Stimulated activated naive B cell treated with anti-CD40 and anti-IgM and Interleukin-4, amounts not matched to agents 10 μg/mL and 1 μg/mL and 100 μg/mL, for 72 hours (primary cell): Measurements from ENCODE around the gene C7orf25.

ENCODE experiments used
- ATAC-seq, 2 donors: fragments of 150-1000 bp; cut with Tn5 transposase; replicated peaks; 2 replicates each; pipeline ENCODE4 v1.10.0; 2021; ENCODE audit warnings: moderate library complexity in 1 of 2
- DNase-seq: peaks from one replicate; pipeline ENCODE4 v3.0.0; 2021
- H3K27ac Mint-ChIP-seq: one replicate; pipeline ENCODE4 v1.8.0; 2022; ENCODE audit warnings: mild to moderate bottlenecking, mixed read lengths
- H3K27me3 Mint-ChIP-seq, 2 donors: one replicate each; pipeline ENCODE4 v1.8.0; 2022; ENCODE audit warnings: mixed read lengths in 2 of 2
- H3K36me3 Mint-ChIP-seq, 2 donors: one replicate each; pipeline ENCODE4 v1.8.0; 2022; ENCODE audit warnings: mixed read lengths in 2 of 2, mild to moderate bottlenecking in 1 of 2
- H3K4me1 Mint-ChIP-seq, 2 donors: one replicate each; pipeline ENCODE4 v1.8.0; 2022; ENCODE audit warnings: mixed read lengths in 2 of 2, mild to moderate bottlenecking in 1 of 2
- H3K4me3 Mint-ChIP-seq, 2 donors: one replicate each; pipeline ENCODE4 v1.8.0; 2022; ENCODE audit warnings: mild to moderate bottlenecking in 2 of 2, mixed read lengths in 2 of 2, moderate library complexity in 1 of 2
- H3K9me3 Mint-ChIP-seq, 2 donors: one replicate each; pipeline ENCODE4 v1.8.0; 2022; ENCODE audit warnings: mixed read lengths in 2 of 2, mild to moderate bottlenecking in 1 of 2

Gene C7orf25

GRCh38 chr7:42935861-42936260 lies 24.0 kb upstream of the C7orf25 start:
- Mint-ChIP-seq H3K27me3 (no peaks in the 10 kb centered on the region), H3K36me3 (peaks cover 21 to 32% of the 10 kb centered on the region in 2 donors), H3K4me3 (no peak overlapping the region), H3K4me1 (peaks cover 15 to 20% of the 10 kb centered on the region in 2 donors), H3K9me3 (no peaks in the 10 kb centered on the region), H3K27ac (peak overlapping the region; percentile 27)
- DNase-seq: no peak
- no peak for ATAC-seq

- no peak overlapping the region for H3K27ac Mint-ChIP-seq
- no peaks in the 10 kb centered on the region for H3K9me3 Mint-ChIP-seq
- no peak for DNase-seq
- peaks cover 17 to 30% of the 10 kb centered on the region in 2 donors for H3K4me1 Mint-ChIP-seq
- peaks cover 16 to 31% of the 10 kb centered on the region in 2 donors for H3K36me3 Mint-ChIP-seq
- no peak for ATAC-seq
- no peaks in the 10 kb centered on the region for H3K27me3 Mint-ChIP-seq
- H3K4me3 Mint-ChIP-seq: peak overlapping the region in 1 of 2 donors; percentile 65
These were observed 22.4 kb upstream of the C7orf25 start for GRCh38 chr7:42934291-42934690.

DNA sequence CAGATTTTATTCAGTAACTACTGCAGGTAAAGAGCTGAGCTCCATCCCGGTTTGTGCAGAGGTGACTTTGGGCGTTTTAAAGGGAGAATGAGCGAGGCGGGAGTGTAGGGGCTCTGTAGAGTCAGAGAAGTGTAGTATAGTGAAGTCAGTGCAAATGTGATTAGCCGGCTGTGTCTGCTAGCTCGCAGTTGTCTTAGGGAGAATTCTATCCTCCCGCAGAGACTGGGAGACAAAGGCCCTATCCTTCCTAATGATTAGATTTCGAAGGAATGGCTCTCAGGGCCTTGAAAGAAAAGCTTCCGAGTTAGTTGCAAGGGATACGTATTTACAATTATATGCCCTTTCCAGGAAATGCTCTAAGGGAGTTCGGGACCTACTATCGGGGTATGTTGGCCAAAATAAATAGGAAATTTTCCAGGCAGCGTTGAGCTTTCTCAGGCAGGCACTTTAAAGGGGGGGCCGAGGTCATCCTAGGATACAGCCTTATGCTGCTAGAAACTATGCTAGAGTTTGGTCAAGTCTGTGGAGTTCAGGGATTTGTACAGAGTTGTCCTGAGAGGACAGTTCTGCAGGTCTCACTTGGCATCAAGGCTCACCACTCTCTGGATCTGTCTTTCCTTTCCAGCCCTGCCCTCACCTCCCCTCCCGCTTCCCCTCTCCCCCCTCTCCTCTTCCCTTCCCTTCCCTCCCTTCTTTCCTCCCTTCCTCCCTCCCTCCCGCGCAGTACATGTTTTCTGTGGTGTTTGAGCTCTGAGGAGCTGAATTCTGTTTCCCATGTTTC lies 21.1 kb upstream of the C7orf25 start:
- Mint-ChIP-seq H3K27ac (peak overlapping the region; percentile 97), H3K36me3 (peaks cover 16 to 28% of the 10 kb centered on the region in 2 donors), H3K9me3 (no peaks in the 10 kb centered on the region), H3K4me3 (peak overlapping the region; percentile 94 to 99), H3K27me3 (no peaks in the 10 kb centered on the region), H3K4me1 (peaks cover 23 to 40% of the 10 kb centered on the region in 2 donors)
- DNase-seq: no peak
- peak in 1 of 2 donors; percentile 23 for ATAC-seq

DNA sequence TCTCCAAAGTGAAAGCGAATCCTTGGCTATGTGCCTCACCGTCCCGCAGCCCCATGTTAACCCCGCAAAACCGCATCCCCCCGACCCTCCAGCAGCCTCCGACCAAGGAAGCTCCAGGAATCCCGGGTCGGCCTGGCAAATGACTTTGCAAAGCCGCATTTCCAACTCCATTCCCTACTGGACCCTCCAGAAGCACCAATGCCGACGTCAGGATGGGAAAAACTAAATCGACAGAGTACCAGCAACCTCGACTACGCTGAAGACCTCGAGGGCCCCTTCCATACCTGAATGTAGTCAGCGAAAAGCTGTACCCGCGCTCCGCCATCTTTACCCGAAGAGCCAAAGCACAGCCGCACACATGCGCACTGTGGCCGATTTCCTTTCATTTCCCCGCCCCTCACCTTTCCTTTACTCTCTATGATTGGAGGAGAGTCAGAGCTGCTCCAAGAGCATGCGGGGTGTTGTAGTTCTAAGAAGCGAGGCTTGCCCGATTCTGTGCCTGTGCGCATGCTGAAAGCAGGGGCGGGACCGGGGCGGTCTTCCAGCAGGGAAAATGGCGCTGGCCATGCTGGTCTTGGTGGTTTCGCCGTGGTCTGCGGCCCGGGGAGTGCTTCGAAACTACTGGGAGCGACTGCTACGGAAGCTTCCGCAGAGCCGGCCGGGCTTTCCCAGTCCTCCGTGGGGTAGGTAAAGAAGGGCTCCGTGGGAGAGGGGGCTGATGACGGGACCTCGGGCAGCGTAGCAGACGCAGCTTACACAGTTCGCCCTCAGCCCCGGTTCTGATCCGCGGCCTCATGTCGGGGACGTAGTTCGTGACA lies 20.2 kb upstream of the C7orf25 start, which contains the start of the genes MRPL32 and PSMA2:
Gene MRPL32, plus strand, starts transcription at position 543 of the 818 bp plus-strand sequence. Its CDS starts 11 bp downstream, at position 554.
Gene PSMA2, minus strand, starts transcription at position 341 of the 818 bp plus-strand sequence. Its CDS starts 16 bp downstream, at position 325.
- Mint-ChIP-seq H3K27me3 (no peaks in the 10 kb centered on the region), H3K4me1 (peaks cover 24 to 37% of the 10 kb centered on the region in 2 donors), H3K36me3 (peaks cover 13 to 24% of the 10 kb centered on the region in 2 donors), H3K9me3 (no peaks in the 10 kb centered on the region), H3K4me3 (peak within 1 kb of the TSS; percentile 94 to 99), H3K27ac (peak within 1 kb of the TSS; percentile 97)
- peak; percentile 100 for ATAC-seq
- peak; percentile 94 for DNase-seq

- DNase-seq: no peak
- Mint-ChIP-seq H3K36me3 (peaks cover 12 to 22% of the 10 kb centered on the region in 2 donors), H3K9me3 (no peaks in the 10 kb centered on the region), H3K4me1 (peaks cover 24 to 35% of the 10 kb centered on the region in 2 donors), H3K27ac (peak overlapping the region; percentile 97), H3K27me3 (no peaks in the 10 kb centered on the region), H3K4me3 (peak overlapping the region; percentile 94 to 99)
- ATAC-seq: no peak
These were observed 19.6 kb upstream of the C7orf25 start for GRCh38 chr7:42931447-42931833.

DNA sequence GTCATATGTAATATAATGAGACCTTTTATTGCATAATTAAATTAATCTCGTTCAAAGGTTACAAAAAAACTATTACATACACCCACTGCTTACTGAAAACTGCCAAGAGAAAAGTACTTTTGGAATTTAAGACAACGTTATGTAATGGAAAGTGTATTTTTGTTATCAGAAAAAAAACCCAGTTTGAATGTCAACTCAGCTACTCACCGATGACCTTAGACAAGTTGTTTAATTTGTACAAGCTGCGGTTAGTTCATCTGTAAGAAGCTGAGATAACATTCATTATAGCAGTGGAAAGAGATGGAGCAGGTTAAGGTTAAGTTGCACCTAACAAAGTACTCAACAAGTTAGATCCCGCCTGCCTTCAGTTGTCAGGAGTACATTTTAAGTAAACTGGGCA lies 19.0 kb upstream of the C7orf25 start:
- peaks cover 22 to 35% of the 10 kb centered on the region in 2 donors for H3K4me1 Mint-ChIP-seq
- DNase-seq (no peak), ATAC-seq (no peak)
- H3K27ac Mint-ChIP-seq: peak overlapping the region; percentile 97
- H3K27me3 Mint-ChIP-seq: no peaks in the 10 kb centered on the region
- H3K9me3 Mint-ChIP-seq: no peaks in the 10 kb centered on the region
- H3K4me3 Mint-ChIP-seq: peak overlapping the region; percentile 94 to 99
- peaks cover 8 to 18% of the 10 kb centered on the region in 2 donors for H3K36me3 Mint-ChIP-seq

DNA sequence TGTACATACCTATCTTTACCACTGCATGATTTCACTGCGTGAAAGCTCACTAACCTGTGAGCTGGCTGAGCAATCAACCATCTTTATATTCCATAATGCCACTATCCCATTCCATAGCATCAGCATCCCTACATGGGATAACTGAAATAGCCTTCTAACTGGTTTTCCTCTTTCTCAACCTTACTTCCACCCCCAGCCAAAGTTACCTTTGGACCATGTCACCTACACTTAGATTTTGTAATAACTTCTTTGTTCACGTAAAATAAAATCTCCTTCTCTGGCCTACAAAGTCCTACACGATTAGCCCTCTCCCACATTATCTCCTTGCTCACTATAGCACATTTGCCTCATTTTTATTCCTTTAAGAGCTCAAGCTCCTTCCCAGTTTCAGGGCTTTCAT lies 17.6 kb upstream of the C7orf25 start:
- Mint-ChIP-seq H3K27ac (peak overlapping the region; percentile 27), H3K36me3 (peaks cover 14 to 23% of the 10 kb centered on the region in 2 donors), H3K4me1 (peaks cover 31 to 43% of the 10 kb centered on the region in 2 donors), H3K9me3 (no peaks in the 10 kb centered on the region), H3K4me3 (peak overlapping the region in 1 of 2 donors; percentile 49), H3K27me3 (no peaks in the 10 kb centered on the region)
- DNase-seq (no peak), ATAC-seq (no peak)

DNA sequence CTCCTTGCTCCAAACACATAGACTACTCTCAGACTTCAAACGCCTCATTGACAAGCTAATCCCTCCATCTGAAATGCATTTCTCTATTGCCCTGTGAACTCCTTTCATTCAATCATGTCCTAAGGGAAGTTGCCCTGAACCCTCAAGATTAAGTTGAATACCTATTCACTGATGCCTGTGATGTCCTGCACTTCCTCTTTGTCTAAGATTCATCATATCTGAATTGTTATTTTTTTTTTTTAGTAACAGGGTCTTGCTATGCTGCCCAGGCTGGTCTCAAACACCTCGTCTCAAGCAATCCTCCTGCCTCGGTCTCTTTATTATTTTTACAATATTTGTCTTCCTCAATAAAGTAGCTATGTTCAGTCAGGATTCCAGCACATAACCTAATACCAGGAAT lies 16.9 kb upstream of the C7orf25 start:
- no peak overlapping the region for H3K4me3 Mint-ChIP-seq
- peaks cover 14 to 25% of the 10 kb centered on the region in 2 donors for H3K36me3 Mint-ChIP-seq
- DNase-seq: no peak
- peak overlapping the region; percentile 68 for H3K27ac Mint-ChIP-seq
- no peaks in the 10 kb centered on the region for H3K9me3 Mint-ChIP-seq
- no peaks in the 10 kb centered on the region for H3K27me3 Mint-ChIP-seq
- peaks cover 27 to 39% of the 10 kb centered on the region in 2 donors for H3K4me1 Mint-ChIP-seq
- ATAC-seq: no peak

DNA sequence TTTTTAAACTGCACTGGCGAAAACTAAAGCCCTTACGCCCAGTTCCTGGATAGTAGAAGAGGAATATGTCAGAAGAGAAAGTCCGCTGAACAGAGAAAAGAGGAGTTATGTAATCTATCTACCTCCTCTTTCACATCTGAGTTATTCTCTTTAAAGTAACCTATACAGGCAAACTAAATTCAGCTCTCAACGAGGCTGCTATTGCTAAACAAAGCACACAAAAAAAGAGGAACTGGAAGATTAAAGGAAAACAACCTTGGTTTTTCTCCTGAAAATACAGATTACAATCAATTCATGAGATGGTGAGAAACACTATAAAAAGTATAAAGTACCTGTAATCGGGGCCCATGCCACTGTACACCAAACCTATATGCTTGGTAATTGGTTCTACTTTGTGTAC lies 14.3 kb upstream of the C7orf25 start:
- Mint-ChIP-seq H3K9me3 (no peaks in the 10 kb centered on the region), H3K36me3 (peaks cover 18 to 32% of the 10 kb centered on the region in 2 donors), H3K27ac (no peak overlapping the region), H3K4me1 (peaks cover 26 to 34% of the 10 kb centered on the region in 2 donors), H3K4me3 (no peak overlapping the region), H3K27me3 (no peaks in the 10 kb centered on the region)
- no peak for DNase-seq
- ATAC-seq: no peak

DNA sequence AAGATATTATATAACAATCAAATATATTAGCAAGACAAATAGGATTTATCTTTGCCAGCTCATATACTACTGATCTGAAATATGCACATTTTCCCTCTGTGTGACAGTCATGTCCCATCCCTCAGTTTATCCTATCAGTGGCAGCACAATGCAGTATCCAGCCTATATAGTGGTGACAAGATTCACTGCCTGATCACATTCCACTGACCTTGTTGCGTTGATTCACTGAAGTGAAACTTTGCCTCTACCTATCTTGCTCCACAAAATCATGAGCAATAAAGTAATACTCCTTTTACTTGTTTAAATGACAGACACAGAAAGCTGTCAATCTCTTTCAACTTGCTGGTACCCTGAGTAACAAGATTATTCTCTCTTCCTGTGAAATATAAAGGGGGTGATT lies 13.8 kb upstream of the C7orf25 start:
- Mint-ChIP-seq H3K4me3 (no peak overlapping the region), H3K36me3 (peaks cover 21 to 36% of the 10 kb centered on the region in 2 donors), H3K4me1 (peaks cover 26 to 28% of the 10 kb centered on the region in 2 donors), H3K27ac (peak overlapping the region; percentile 42), H3K27me3 (no peaks in the 10 kb centered on the region), H3K9me3 (no peaks in the 10 kb centered on the region)
- ATAC-seq (no peak), DNase-seq (no peak)

GRCh38 chr7:42924223-42924838 lies 12.5 kb upstream of the C7orf25 start:
- no peak for DNase-seq
- Mint-ChIP-seq H3K4me3 (no peak overlapping the region), H3K9me3 (no peaks in the 10 kb centered on the region), H3K4me1 (peaks cover 20 to 21% of the 10 kb centered on the region in 2 donors), H3K36me3 (peaks cover 31 to 38% of the 10 kb centered on the region in 2 donors), H3K27me3 (no peaks in the 10 kb centered on the region), H3K27ac (peak overlapping the region; percentile 34)
- ATAC-seq: peak; percentile 23 to 38

DNA sequence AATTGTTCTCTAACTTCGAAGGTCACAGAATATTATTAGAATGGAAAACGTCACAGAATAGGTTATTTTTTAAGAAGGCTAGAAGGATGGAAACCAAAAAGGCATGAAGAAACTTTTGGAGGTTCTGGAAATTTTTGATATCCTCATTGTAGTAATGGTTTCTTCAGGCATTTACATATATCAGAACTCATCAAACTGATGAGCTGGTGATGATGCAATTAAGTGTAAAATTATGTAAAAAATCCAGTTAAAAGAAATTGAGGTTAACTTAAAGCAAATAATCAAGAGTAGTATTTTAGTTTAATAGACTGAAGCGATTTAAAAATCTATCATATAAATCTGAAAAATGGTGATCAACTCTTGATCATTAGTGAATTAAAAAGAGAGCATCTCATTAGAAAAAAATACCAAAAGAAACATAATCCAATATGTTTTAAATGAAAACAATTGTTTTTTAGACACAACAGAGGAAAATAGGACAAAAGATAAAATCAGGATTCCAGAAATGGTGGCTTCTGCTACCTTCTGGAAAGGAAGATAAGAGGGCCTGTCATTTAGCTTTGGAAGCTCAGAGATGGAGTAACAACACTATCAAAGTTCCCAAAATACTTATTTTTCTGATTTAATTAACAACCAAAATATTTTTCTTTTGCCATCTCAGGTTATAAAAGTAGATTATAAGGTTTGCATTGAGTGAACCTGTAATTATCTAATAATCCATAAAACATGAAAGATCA lies 10.3 kb upstream of the C7orf25 start:
- no peak for ATAC-seq

DNA sequence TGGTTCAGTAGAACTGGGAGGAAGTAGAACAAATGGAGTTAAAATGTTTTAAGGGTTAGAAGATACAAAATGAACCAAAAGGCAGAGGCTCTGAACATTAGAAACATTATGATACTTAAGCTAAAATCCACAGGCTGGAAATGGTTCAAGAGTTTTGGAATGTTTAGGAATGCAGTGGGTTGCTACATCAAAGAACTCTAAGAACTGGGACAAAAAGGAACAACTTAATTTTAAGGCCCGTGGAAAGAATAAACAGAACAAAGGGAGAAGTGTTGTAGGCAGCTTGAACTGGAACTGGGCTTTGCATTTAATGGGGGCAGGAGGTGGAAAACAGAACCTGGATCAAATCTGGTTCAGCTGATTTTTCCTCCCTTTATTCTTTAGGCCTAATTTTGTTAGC lies 3.5 kb upstream of the C7orf25 start:
- Mint-ChIP-seq H3K36me3 (peaks cover 33 to 57% of the 10 kb centered on the region in 2 donors), H3K27me3 (no peaks in the 10 kb centered on the region), H3K27ac (peak overlapping the region; percentile 33), H3K4me3 (no peak overlapping the region), H3K4me1 (peaks cover 13 to 32% of the 10 kb centered on the region in 2 donors), H3K9me3 (no peaks in the 10 kb centered on the region)
- ATAC-seq (no peak), DNase-seq (no peak)

More for the DNA sequence above, 10.3 kb upstream of the C7orf25 start:
- Mint-ChIP-seq H3K36me3 (peaks cover 37 to 42% of the 10 kb centered on the region in 2 donors), H3K9me3 (no peaks in the 10 kb centered on the region), H3K4me1 (peaks cover 11 to 12% of the 10 kb centered on the region in 2 donors), H3K27ac (no peak overlapping the region), H3K4me3 (no peak overlapping the region), H3K27me3 (no peaks in the 10 kb centered on the region)
- DNase-seq: no peak
